GM18907 (cell line): ENCODE results near the gene AGL.
"Not testable (repeated sequence)": the region's sequence is repeated elsewhere in the genome, so short reads cannot be mapped to it uniquely, and the experiment has no call there.

ENCODE experiments used
- ATAC-seq: cut with Tn5 transposase; IDR thresholded peaks from one replicate; pipeline ENCODE4 v1.9.1; 2021; ENCODE audit warnings: mild to moderate bottlenecking, moderate library complexity; ENCODE audit not compliant: unreplicated experiment

Gene AGL

GRCh38 chr1:99936071-99936470 is 85.9 kb downstream of the AGL start:
- no peak for ATAC-seq

- no peak for ATAC-seq
Observed at GRCh38 chr1:99942723-99943122, 92.6 kb downstream of the AGL start.

GRCh38 chr1:99943223-99943794 is 93.1 kb downstream of the AGL start:
- no peak for ATAC-seq

GRCh38 chr1:99944192-99944591 is 94.0 kb downstream of the AGL start:
- no peak for ATAC-seq

- no peak for ATAC-seq
Observed at GRCh38 chr1:99945174-99945573, 95.0 kb downstream of the AGL start.

- no peak for ATAC-seq
Observed at GRCh38 chr1:99950486-99950885, 100.3 kb downstream of the AGL start.

GRCh38 chr1:99952522-99952921 is 102.4 kb downstream of the AGL start:
- ATAC-seq = no peak

- no peak for ATAC-seq
Observed at GRCh38 chr1:99955375-99955774, 105.2 kb downstream of the AGL start.

- ATAC-seq = no peak
Observed at GRCh38 chr1:99956755-99957154, 106.6 kb downstream of the AGL start.

GRCh38 chr1:99957818-99958217 is 107.7 kb downstream of the AGL start:
- ATAC-seq = no peak

- not testable (repeated sequence) for ATAC-seq
Observed at GRCh38 chr1:99959189-99959705, 109.1 kb downstream of the AGL start.

GRCh38 chr1:99960260-99960659 is 110.1 kb downstream of the AGL start:
- not testable (repeated sequence) for ATAC-seq

- no peak for ATAC-seq
Observed at GRCh38 chr1:99963041-99963795, 113.1 kb downstream of the AGL start.

- no peak for ATAC-seq
Observed at GRCh38 chr1:99964806-99965205, 114.6 kb downstream of the AGL start.

- ATAC-seq = no peak
Observed at GRCh38 chr1:99965646-99966375, 115.7 kb downstream of the AGL start.

- ATAC-seq = no peak
Observed at GRCh38 chr1:99968214-99968613, 118.1 kb downstream of the AGL start.

GRCh38 chr1:99969260-99969728 is 119.1 kb downstream of the AGL start:
- ATAC-seq = peak; percentile 20

- ATAC-seq = peak; percentile 95
Observed at GRCh38 chr1:99969729-99970621, 119.8 kb downstream of the AGL start, which contains the start of gene SLC35A3. TSS of gene SLC35A3 (plus strand) at chr1:99969996. CDS start at chr1:99993555, 23,559 bp downstream.

- ATAC-seq = no peak
Observed at GRCh38 chr1:99970713-99971255, 120.6 kb downstream of the AGL start.

- not testable (repeated sequence) for ATAC-seq
Observed at GRCh38 chr1:99972066-99972465, 121.9 kb downstream of the AGL start.
